Astrocyte (in vitro differentiated cells and primary cell): Measurements from ENCODE around the gene CAMK2D.

Experiments
- CTCF ChIP-seq: IDR thresholded peaks from 2 replicates; pipeline ENCODE4 v1.5.1; 2011; ENCODE audit warnings: low read depth, mild to moderate bottlenecking, inconsistent platforms, low read length, moderate library complexity; ENCODE audit not compliant: insufficient read depth
- EZH2 ChIP-seq: IDR thresholded peaks from 2 replicates; pipeline ENCODE4 v1.6.1; 2012; ENCODE audit warnings: mild to moderate bottlenecking, low read length, inconsistent platforms; ENCODE audit not compliant: insufficient read depth

DNA sequence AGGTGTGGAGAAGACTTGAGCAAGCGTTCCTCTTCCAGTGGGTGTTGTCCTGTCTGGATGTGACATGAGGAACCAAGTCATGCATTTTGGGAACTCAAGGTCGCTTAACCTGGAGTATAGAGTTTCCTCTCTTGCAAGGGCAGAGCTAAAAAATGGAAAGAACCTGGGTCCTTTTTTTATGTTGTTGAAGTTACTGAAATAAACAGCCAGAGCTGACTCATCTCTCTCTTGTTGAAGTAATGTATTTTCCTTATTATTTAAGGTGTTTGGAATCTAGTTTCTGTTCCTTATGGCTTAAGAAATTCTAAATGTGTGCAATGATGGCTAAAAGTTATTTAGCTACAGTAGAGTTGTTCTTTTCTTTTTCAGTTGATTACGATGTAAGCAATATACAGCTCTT is 314.5 kb downstream of the CAMK2D start:
- TF ChIP-seq CTCF (no peak), EZH2 (no peak)
